ENCODE measurements around the gene FASN. TPM values are rescaled to one million over a fixed set of nuclear protein-coding genes. Genes with fewer than 3 reads are reported as not detected.

Gene FASN
- total and polyA plus RNA-seq, 2 of the 13 experiments (the other 11 are each of a cell fraction or from before 2014, with no cell fraction given): 51.7 to 101 TPM

DNA sequence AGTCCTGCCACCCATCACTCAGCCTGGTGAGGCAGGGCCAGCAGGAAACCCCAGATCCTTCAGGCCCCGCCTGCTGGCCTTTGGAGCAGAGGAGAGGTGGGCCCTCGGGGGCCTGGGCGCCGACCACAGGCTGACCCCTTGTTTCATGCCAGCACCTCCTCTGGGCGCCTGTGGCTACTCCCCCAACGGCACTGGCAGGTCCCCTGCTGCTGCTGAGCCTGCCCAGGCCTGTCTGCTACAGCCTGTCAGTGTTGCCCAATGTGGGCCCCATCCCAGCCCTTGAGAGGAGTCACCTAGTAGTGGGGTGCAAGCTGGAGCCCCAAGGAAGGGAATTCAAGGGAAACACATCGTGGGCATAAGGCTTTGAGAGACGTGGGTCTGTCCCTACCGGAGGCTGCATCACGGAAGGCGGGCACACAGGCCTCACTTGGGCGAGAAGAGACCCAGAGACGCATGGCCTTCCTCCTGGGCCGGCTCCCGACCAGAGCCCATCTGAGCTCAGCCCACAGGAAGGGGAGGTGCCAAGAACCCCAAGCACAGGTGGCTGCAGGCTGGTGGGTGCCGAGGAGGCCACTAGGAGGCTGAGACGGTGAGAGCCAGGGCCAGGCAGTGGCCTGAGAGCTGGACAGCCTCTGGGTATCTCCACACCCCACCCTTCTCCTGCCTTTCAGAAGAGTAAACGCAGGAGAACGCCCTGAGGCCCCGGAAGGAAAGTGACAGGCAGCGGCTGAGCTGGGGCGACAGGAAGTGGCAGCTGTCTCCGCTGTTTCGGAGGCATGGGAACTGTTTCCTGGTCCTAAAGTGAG is 8.0 kb upstream of the FASN start (continued):
- TF ChIP-seq, protein P1, sequence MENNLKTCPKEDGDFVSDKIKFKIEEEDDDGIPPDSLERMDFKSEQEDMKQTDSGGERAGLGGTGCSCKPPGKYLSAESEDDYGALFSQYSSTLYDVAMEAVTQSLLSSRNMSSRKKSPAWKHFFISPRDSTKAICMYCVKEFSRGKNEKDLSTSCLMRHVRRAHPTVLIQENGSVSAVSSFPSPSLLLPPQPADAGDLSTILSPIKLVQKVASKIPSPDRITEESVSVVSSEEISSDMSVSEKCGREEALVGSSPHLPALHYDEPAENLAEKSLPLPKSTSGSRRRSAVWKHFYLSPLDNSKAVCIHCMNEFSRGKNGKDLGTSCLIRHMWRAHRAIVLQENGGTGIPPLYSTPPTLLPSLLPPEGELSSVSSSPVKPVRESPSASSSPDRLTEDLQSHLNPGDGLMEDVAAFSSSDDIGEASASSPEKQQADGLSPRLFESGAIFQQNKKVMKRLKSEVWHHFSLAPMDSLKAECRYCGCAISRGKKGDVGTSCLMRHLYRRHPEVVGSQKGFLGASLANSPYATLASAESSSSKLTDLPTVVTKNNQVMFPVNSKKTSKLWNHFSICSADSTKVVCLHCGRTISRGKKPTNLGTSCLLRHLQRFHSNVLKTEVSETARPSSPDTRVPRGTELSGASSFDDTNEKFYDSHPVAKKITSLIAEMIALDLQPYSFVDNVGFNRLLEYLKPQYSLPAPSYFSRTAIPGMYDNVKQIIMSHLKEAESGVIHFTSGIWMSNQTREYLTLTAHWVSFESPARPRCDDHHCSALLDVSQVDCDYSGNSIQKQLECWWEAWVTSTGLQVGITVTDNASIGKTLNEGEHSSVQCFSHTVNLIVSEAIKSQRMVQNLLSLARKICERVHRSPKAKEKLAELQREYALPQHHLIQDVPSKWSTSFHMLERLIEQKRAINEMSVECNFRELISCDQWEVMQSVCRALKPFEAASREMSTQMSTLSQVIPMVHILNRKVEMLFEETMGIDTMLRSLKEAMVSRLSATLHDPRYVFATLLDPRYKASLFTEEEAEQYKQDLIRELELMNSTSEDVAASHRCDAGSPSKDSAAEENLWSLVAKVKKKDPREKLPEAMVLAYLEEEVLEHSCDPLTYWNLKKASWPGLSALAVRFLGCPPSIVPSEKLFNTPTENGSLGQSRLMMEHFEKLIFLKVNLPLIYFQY (CRISPR knock-in tag; IDR thresholded peaks at IDR 0.05; ENCODE audit: borderline replicate concordance): peak; percentile 96; the same call in 1 of the 2 replicates
- TF ChIP-seq TEF (CRISPR knock-in tag; IDR thresholded peaks at IDR 0.05) (0 out of 2 replicates have a peak, but pooled peaks have one; percentile 20), MTA3 (CRISPR knock-in tag; IDR thresholded peaks at IDR 0.05) (no peak), ZNF552 (CRISPR knock-in tag; IDR thresholded peaks at IDR 0.05; ENCODE audit: borderline replicate concordance) (peak; percentile 75), ZNF282 (IDR thresholded peaks at IDR 0.05; ENCODE audit: partially characterized antibody) (no peak), ZNF652 (CRISPR knock-in tag; IDR thresholded peaks at IDR 0.05; ENCODE audit: borderline replicate concordance, low read depth) (no peak; the same call in 1 of the 2 replicates), ZNF205 (CRISPR knock-in tag; IDR thresholded peaks at IDR 0.05) (peak; percentile 85), ASH2L (IDR thresholded peaks at IDR 0.05; ENCODE audit: insufficient read length, low read depth, low read length) (peak; percentile 54), ZUFSP (CRISPR knock-in tag; IDR thresholded peaks at IDR 0.05; ENCODE audit: borderline replicate concordance) (no peak), ZNF460 (CRISPR knock-in tag; IDR thresholded peaks at IDR 0.05; ENCODE audit: borderline replicate concordance) (no peak), ARID3A (IDR thresholded peaks at IDR 0.05; ENCODE audit: low read depth, low read length) (no peak), PCBP1 (IDR thresholded peaks at IDR 0.05; ENCODE audit: borderline replicate concordance, low read depth, low read length) (no peak)
- TF ChIP-seq, protein P2, sequence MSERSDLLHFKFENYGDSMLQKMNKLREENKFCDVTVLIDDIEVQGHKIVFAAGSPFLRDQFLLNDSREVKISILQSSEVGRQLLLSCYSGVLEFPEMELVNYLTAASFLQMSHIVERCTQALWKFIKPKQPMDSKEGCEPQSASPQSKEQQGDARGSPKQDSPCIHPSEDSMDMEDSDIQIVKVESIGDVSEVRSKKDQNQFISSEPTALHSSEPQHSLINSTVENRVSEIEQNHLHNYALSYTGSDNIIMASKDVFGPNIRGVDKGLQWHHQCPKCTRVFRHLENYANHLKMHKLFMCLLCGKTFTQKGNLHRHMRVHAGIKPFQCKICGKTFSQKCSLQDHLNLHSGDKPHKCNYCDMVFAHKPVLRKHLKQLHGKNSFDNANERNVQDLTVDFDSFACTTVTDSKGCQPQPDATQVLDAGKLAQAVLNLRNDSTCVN (CRISPR knock-in tag; IDR thresholded peaks at IDR 0.05; ENCODE audit: borderline replicate concordance): peak; percentile 59; the same call in 1 of the 2 replicates
- TF ChIP-seq, protein P3, sequence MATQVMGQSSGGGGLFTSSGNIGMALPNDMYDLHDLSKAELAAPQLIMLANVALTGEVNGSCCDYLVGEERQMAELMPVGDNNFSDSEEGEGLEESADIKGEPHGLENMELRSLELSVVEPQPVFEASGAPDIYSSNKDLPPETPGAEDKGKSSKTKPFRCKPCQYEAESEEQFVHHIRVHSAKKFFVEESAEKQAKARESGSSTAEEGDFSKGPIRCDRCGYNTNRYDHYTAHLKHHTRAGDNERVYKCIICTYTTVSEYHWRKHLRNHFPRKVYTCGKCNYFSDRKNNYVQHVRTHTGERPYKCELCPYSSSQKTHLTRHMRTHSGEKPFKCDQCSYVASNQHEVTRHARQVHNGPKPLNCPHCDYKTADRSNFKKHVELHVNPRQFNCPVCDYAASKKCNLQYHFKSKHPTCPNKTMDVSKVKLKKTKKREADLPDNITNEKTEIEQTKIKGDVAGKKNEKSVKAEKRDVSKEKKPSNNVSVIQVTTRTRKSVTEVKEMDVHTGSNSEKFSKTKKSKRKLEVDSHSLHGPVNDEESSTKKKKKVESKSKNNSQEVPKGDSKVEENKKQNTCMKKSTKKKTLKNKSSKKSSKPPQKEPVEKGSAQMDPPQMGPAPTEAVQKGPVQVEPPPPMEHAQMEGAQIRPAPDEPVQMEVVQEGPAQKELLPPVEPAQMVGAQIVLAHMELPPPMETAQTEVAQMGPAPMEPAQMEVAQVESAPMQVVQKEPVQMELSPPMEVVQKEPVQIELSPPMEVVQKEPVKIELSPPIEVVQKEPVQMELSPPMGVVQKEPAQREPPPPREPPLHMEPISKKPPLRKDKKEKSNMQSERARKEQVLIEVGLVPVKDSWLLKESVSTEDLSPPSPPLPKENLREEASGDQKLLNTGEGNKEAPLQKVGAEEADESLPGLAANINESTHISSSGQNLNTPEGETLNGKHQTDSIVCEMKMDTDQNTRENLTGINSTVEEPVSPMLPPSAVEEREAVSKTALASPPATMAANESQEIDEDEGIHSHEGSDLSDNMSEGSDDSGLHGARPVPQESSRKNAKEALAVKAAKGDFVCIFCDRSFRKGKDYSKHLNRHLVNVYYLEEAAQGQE (IDR thresholded peaks at IDR 0.05; ENCODE audit: borderline replicate concordance in 1 of 2, low read depth in 1 of 2, low read length in 2 of 2): no peak; a peak in 1 of 4 replicates

Measured in HepG2 (cell line).